HepG2 (cell line): ENCODE measurements around the gene HYOU1. TPM values are rescaled to one million over a fixed set of nuclear protein-coding genes. Genes with fewer than 3 reads are reported as not detected.

Experiments
- ARHGAP35 ChIP-seq: sonication (generic); formaldehyde crosslinking; IDR thresholded peaks from 2 replicates; pipeline ENCODE4 v1.9.0; 2022; ENCODE audit warnings: mild to moderate bottlenecking, inconsistent platforms, moderate library complexity, missing genetic modification reagents, borderline replicate concordance
- CHD2 ChIP-seq: IDR thresholded peaks from 2 replicates; pipeline ENCODE4 v1.6.1; 2011; ENCODE audit warnings: low read depth, low read length, improper control_type of control experiment
- DNMT3B ChIP-seq: conservative IDR thresholded peaks from 2 replicates; pipeline ENCODE4 v1.6.1; 2016; ENCODE audit warnings: missing biosample characterization, control low read depth
- ETV5 ChIP-seq: IDR thresholded peaks from 2 replicates; pipeline ENCODE4 v1.6.1; 2018; ENCODE audit warnings: missing biosample characterization, missing genetic modification reagents, inconsistent platforms, borderline replicate concordance
- FOXC1 ChIP-seq: sonication (generic); formaldehyde crosslinking; IDR thresholded peaks from 2 replicates; pipeline ENCODE4 v1.8.0; 2022; ENCODE audit warnings: mild to moderate bottlenecking, missing genetic modification reagents, borderline replicate concordance
- KLF16 ChIP-seq, 2 experiments: sonication (generic) in 1 of 2; formaldehyde crosslinking in 1 of 2; IDR thresholded peaks; 2 replicates each; pipeline versions ENCODE4 v1.6.1 to v1.8.0; 2016 to 2023; ENCODE audit warnings: missing genetic modification reagents in 2 of 2, missing compliant biosample characterization in 1 of 2
- RFXANK ChIP-seq: IDR thresholded peaks from 2 replicates; pipeline ENCODE4 v1.6.1; 2016
- ZMAT3 ChIP-seq: sonication (generic); formaldehyde crosslinking; conservative IDR thresholded peaks from 2 replicates; pipeline ENCODE4 v1.7.0; 2021; ENCODE audit warnings: missing genetic modification reagents
- ZNF138 ChIP-seq: sonication (generic); formaldehyde crosslinking; IDR thresholded peaks from 2 replicates; pipeline ENCODE4 v1.5.0; 2020; ENCODE audit warnings: mild to moderate bottlenecking, low read depth, missing genetic modification reagents
- ZNF331 ChIP-seq: sonication (generic); formaldehyde crosslinking; IDR thresholded peaks from 2 replicates; pipeline ENCODE4 v1.4.0; 2020; ENCODE audit warnings: missing genetic modification reagents
- ZNF782 ChIP-seq: sonication (generic); formaldehyde crosslinking; IDR thresholded peaks from 2 replicates; pipeline ENCODE4 v1.4.0; 2020; ENCODE audit warnings: missing genetic modification reagents, mild to moderate bottlenecking, borderline replicate concordance
- polyA plus RNA-seq, 8 experiments: library from polyadenylated mRNA; depleted of rRNA in 3 of 8; stranded (reverse) in 7 of 8; unstranded in 1 of 8; fragments of >200 nt; fragmentation: Illumina TruSeq in 4 of 8; extraction: Trizol in 4 of 8; gene quantifications; 2 replicates each; pipeline versions ENCODE4 v1.2.1 to v1.2.3, GENCODE V29; 2011 to 2016; ENCODE audit warnings: low read depth in 4 of 8, missing spikeins in 1 of 8, mixed read lengths in 1 of 8; ENCODE audit not compliant: insufficient read depth in 1 of 8
- total RNA-seq, 5 experiments: library from RNA; depleted of rRNA; stranded (reverse); fragments of >200 nt; fragmentation: Illumina TruSeq; extraction: Trizol; gene quantifications; 2 replicates each; pipeline ENCODE4 v1.2.3, GENCODE V29; 2016; ENCODE audit warnings: low read depth in 1 of 5
- TF ChIP-seq, protein P1 (sequence below): sonication (generic); formaldehyde crosslinking; IDR thresholded peaks from 2 replicates; pipeline ENCODE4 v1.4.0; 2020; ENCODE audit warnings: missing genetic modification reagents
- TF ChIP-seq, protein P2 (sequence below): sonication (generic); formaldehyde crosslinking; IDR thresholded peaks from 2 replicates; pipeline ENCODE4 v1.5.0; 2020; ENCODE audit warnings: mild to moderate bottlenecking, missing genetic modification reagents
- TF ChIP-seq, protein P3 (sequence below): sonication (generic); formaldehyde crosslinking; IDR thresholded peaks from 2 replicates; pipeline ENCODE4 v1.4.0; 2020; ENCODE audit warnings: missing genetic modification reagents
- TF ChIP-seq, protein P4 (sequence below): sonication (generic); formaldehyde crosslinking; IDR thresholded peaks from 2 replicates; pipeline ENCODE4 v1.9.0; 2021; ENCODE audit warnings: missing genetic modification reagents, borderline replicate concordance
- TF ChIP-seq, protein P5 (sequence below): conservative IDR thresholded peaks from 2 replicates; pipeline ENCODE4 v1.6.1; 2018; ENCODE audit warnings: missing genetic modification reagents
- TF ChIP-seq, protein P6 (sequence below): IDR thresholded peaks from 2 replicates; pipeline ENCODE4 v1.6.1; 2016; ENCODE audit warnings: missing genetic modification reagents, missing compliant biosample characterization

HYOU1 gene
- total and polyA plus RNA-seq, 2 of the 13 experiments (the other 11 are each of a cell fraction or from before 2014, with no cell fraction given) = 127 to 155 TPM

DNA sequence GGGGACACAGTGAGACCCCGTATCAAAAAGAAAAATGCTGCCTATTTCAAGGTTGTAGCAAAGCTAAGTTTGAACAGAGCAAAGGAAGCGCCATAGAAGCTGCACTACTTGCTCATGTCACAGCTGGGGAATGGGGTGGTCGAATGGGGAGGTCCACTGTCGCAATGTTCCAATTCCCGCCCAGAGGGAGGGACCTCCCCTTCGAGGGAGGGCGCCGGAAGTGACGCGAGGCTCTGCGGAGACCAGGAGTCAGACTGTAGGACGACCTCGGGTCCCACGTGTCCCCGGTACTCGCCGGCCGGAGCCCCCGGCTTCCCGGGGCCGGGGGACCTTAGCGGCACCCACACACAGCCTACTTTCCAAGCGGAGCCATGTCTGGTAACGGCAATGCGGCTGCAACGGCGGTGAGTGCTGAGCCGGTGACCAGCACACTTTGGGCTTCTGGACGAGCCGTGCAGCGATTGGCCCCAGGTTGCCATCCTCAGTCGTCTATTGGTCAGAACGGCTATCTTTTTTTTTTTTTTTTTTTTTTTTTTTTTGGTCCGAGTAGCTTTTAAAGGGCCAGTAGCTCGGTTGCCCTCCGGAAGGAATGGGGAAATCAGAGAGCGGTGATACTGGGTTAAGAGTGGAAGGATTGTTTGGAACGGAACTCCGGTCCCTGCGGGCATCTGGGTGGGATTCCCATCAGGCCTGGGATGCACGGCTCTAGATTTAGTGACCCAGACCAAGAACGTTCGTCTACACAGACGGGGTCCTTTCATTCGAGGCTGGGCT is 27.8 kb upstream of the HYOU1 start, which contains the start of gene HMBS (continued):
- TF ChIP-seq, protein P1, sequence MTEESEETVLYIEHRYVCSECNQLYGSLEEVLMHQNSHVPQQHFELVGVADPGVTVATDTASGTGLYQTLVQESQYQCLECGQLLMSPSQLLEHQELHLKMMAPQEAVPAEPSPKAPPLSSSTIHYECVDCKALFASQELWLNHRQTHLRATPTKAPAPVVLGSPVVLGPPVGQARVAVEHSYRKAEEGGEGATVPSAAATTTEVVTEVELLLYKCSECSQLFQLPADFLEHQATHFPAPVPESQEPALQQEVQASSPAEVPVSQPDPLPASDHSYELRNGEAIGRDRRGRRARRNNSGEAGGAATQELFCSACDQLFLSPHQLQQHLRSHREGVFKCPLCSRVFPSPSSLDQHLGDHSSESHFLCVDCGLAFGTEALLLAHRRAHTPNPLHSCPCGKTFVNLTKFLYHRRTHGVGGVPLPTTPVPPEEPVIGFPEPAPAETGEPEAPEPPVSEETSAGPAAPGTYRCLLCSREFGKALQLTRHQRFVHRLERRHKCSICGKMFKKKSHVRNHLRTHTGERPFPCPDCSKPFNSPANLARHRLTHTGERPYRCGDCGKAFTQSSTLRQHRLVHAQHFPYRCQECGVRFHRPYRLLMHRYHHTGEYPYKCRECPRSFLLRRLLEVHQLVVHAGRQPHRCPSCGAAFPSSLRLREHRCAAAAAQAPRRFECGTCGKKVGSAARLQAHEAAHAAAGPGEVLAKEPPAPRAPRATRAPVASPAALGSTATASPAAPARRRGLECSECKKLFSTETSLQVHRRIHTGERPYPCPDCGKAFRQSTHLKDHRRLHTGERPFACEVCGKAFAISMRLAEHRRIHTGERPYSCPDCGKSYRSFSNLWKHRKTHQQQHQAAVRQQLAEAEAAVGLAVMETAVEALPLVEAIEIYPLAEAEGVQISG = peak; percentile 62; the same call in 1 of the 2 replicates
- TF ChIP-seq, protein P2, sequence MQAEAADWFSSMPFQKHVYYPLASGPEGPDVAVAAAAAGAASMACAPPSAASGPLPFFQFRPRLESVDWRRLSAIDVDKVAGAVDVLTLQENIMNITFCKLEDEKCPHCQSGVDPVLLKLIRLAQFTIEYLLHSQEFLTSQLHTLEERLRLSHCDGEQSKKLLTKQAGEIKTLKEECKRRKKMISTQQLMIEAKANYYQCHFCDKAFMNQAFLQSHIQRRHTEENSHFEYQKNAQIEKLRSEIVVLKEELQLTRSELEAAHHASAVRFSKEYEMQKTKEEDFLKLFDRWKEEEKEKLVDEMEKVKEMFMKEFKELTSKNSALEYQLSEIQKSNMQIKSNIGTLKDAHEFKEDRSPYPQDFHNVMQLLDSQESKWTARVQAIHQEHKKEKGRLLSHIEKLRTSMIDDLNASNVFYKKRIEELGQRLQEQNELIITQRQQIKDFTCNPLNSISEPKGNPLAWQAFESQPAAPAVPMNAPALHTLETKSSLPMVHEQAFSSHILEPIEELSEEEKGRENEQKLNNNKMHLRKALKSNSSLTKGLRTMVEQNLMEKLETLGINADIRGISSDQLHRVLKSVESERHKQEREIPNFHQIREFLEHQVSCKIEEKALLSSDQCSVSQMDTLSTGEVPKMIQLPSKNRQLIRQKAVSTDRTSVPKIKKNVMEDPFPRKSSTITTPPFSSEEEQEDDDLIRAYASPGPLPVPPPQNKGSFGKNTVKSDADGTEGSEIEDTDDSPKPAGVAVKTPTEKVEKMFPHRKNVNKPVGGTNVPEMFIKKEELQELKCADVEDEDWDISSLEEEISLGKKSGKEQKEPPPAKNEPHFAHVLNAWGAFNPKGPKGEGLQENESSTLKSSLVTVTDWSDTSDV (CRISPR knock-in tag) = no peak
- TF ChIP-seq ZMAT3 (CRISPR knock-in tag) = peak; percentile 29; the same call in 1 of the 2 replicates
- 0 out of 2 replicates have a peak, but pooled peaks have one; percentile 75 for TF ChIP-seq RFXANK
- peak; percentile 62; the same call in 1 of the 2 replicates for TF ChIP-seq FOXC1 (CRISPR knock-in tag)
- TF ChIP-seq, protein P3, sequence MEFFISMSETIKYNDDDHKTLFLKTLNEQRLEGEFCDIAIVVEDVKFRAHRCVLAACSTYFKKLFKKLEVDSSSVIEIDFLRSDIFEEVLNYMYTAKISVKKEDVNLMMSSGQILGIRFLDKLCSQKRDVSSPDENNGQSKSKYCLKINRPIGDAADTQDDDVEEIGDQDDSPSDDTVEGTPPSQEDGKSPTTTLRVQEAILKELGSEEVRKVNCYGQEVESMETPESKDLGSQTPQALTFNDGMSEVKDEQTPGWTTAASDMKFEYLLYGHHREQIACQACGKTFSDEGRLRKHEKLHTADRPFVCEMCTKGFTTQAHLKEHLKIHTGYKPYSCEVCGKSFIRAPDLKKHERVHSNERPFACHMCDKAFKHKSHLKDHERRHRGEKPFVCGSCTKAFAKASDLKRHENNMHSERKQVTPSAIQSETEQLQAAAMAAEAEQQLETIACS (CRISPR knock-in tag) = no peak
- TF ChIP-seq ARHGAP35 (CRISPR knock-in tag) = peak; percentile 66; the same call in 1 of the 2 replicates
- peak in 1 of 2 experiments; percentile 28; a peak in 1 of 4 replicates for TF ChIP-seq KLF16 (CRISPR knock-in tag; IDR thresholded peaks at IDR 0.05)
- TF ChIP-seq ZNF331 = peak; percentile 61; the same call in 1 of the 2 replicates
- TF ChIP-seq DNMT3B = 0 out of 2 replicates have a peak, but pooled peaks have one; percentile 61
- peak; percentile 87; the same call in 1 of the 2 replicates for TF ChIP-seq ZNF782 (CRISPR knock-in tag)
- TF ChIP-seq, protein P4, sequence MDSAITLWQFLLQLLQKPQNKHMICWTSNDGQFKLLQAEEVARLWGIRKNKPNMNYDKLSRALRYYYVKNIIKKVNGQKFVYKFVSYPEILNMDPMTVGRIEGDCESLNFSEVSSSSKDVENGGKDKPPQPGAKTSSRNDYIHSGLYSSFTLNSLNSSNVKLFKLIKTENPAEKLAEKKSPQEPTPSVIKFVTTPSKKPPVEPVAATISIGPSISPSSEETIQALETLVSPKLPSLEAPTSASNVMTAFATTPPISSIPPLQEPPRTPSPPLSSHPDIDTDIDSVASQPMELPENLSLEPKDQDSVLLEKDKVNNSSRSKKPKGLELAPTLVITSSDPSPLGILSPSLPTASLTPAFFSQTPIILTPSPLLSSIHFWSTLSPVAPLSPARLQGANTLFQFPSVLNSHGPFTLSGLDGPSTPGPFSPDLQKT = no peak
- peak; percentile 56 for TF ChIP-seq ETV5
- TF ChIP-seq, protein P5, sequence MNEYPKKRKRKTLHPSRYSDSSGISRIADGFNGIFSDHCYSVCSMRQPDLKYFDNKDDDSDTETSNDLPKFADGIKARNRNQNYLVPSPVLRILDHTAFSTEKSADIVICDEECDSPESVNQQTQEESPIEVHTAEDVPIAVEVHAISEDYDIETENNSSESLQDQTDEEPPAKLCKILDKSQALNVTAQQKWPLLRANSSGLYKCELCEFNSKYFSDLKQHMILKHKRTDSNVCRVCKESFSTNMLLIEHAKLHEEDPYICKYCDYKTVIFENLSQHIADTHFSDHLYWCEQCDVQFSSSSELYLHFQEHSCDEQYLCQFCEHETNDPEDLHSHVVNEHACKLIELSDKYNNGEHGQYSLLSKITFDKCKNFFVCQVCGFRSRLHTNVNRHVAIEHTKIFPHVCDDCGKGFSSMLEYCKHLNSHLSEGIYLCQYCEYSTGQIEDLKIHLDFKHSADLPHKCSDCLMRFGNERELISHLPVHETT = peak; percentile 61; the same call in 1 of the 2 replicates
- TF ChIP-seq ZNF138 = no peak
- 0 out of 2 replicates have a peak, but pooled peaks have one; percentile 10 for TF ChIP-seq CHD2
- TF ChIP-seq, protein P6, sequence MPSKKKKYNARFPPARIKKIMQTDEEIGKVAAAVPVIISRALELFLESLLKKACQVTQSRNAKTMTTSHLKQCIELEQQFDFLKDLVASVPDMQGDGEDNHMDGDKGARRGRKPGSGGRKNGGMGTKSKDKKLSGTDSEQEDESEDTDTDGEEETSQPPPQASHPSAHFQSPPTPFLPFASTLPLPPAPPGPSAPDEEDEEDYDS (CRISPR knock-in tag) = peak; percentile 66; the same call in 1 of the 2 replicates
